Smooth muscle cell (in vitro differentiated cells): Measurements from ENCODE around the gene TGFBR1. TPM values are rescaled to one million over a fixed set of nuclear protein-coding genes. Genes with fewer than 3 reads are reported as not detected.
A peak's percentile ranks its signal among the peaks of the same experiment; 100 is the strongest.

Source experiments
- DNase-seq: peaks from one replicate; lab custom pipeline; 2025; ENCODE audit not compliant: unreplicated experiment; lab: John Stamatoyannopoulos, UW
- H2AFZ ChIP-seq: fragments of 200-600 bp; sonication (generic); 2 replicates; pipeline ENCODE4 v1.6.0; 2016; ENCODE audit warnings: antibody characterized with exemption, low read depth, mild to moderate bottlenecking
- H3F3A ChIP-seq: fragments of 200-600 bp; sonication (generic); 2 replicates; pipeline ENCODE4 v1.6.0; 2017; ENCODE audit warnings: antibody characterized with exemption, low read depth
- H3K27ac ChIP-seq: fragments of 200-600 bp; sonication (generic); 2 replicates; pipeline ENCODE4 v1.5.1; 2016; ENCODE audit warnings: low read depth, mild to moderate bottlenecking
- H3K27me3 ChIP-seq: fragments of 200-600 bp; sonication (generic); 2 replicates; pipeline ENCODE4 v1.6.1; 2016; ENCODE audit warnings: low read depth, mild to moderate bottlenecking
- H3K36me3 ChIP-seq: fragments of 200-600 bp; sonication (generic); 2 replicates; pipeline ENCODE4 v1.5.1; 2016; ENCODE audit warnings: low read depth
- H3K4me1 ChIP-seq: fragments of 200-600 bp; sonication (generic); 2 replicates; pipeline ENCODE4 v1.5.1; 2016; ENCODE audit warnings: low read depth
- H3K4me2 ChIP-seq: fragments of 200-600 bp; sonication (generic); 2 replicates; pipeline ENCODE4 v1.6.0; 2016; ENCODE audit warnings: mild to moderate bottlenecking
- H3K4me3 ChIP-seq: fragments of 200-600 bp; sonication (generic); 2 replicates; pipeline ENCODE4 v1.5.1; 2016; ENCODE audit warnings: mild to moderate bottlenecking
- H3K79me2 ChIP-seq: fragments of 200-600 bp; sonication (generic); 2 replicates; pipeline ENCODE4 v1.6.0; 2016; ENCODE audit warnings: low read depth, mild to moderate bottlenecking
- H3K9ac ChIP-seq: fragments of 200-600 bp; sonication (generic); 2 replicates; pipeline ENCODE4 v1.6.0; 2016; ENCODE audit warnings: low read depth
- H3K9me3 ChIP-seq: fragments of 200-600 bp; sonication (generic); replicated peaks from 2 replicates; pipeline ENCODE4 v1.5.1; 2016; ENCODE audit warnings: low read depth
- H4K20me1 ChIP-seq: fragments of 200-600 bp; sonication (generic); 2 replicates; pipeline ENCODE4 v1.6.0; 2016; ENCODE audit warnings: low read depth
- WGBS: methylation state at CpG from one replicate; pipeline ENCODE4 v1.1.7; 2016; ENCODE audit warnings: low lambda C conversion rate; 5-methylcytosine and 5-hydroxymethylcytosine counted together
- polyA plus RNA-seq: library from polyadenylated mRNA; unstranded; fragments of >200 nt; fragmentation: Nextera tagmentation; extraction: Ambion mirVana; gene quantifications from 2 replicates; pipeline ENCODE4 v1.2.1, GENCODE V29; 2016
- total RNA-seq: library from RNA; depleted of rRNA; stranded (reverse); fragments of >200 nt; gene quantifications from 2 replicates; pipeline ENCODE4 v1.2.3, GENCODE V29; 2014
- TF ChIP-seq, protein P1 (sequence below): fragments of 200-600 bp; sonication (generic); IDR thresholded peaks from 2 replicates; pipeline ENCODE4 v1.5.1; 2017; ENCODE audit warnings: borderline replicate concordance, mild to moderate bottlenecking, antibody characterized with exemption; ENCODE audit not compliant: insufficient read depth, poor library complexity, severe bottlenecking

Gene TGFBR1
- total and polyA plus RNA-seq, 2 experiments from 2014 or later = 87.8 to 240 TPM

DNA sequence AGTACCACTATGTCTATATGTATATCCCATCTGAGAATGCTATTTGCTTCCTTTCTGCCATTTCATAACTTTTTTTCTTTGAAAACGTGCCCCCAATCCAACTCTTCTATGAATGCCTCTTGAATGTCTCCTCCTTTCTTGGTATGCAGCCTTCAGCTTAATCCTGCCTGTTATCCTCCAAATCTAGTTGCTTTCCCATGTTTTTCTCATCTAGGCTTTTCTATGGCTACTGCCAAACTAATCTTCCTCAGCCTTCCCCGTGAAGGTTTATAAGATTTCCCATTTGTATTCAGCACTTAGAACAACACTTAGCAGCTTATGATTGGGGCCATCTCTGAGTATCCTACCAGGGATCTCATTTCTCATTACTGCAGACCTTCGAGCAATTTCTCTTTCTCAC lies 2.5 kb downstream of the TGFBR1 start:
- TF ChIP-seq, protein P1, sequence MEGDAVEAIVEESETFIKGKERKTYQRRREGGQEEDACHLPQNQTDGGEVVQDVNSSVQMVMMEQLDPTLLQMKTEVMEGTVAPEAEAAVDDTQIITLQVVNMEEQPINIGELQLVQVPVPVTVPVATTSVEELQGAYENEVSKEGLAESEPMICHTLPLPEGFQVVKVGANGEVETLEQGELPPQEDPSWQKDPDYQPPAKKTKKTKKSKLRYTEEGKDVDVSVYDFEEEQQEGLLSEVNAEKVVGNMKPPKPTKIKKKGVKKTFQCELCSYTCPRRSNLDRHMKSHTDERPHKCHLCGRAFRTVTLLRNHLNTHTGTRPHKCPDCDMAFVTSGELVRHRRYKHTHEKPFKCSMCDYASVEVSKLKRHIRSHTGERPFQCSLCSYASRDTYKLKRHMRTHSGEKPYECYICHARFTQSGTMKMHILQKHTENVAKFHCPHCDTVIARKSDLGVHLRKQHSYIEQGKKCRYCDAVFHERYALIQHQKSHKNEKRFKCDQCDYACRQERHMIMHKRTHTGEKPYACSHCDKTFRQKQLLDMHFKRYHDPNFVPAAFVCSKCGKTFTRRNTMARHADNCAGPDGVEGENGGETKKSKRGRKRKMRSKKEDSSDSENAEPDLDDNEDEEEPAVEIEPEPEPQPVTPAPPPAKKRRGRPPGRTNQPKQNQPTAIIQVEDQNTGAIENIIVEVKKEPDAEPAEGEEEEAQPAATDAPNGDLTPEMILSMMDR = no peak
- Histone ChIP-seq H3K27ac (peak overlapping the region; percentile 93), H3F3A (peaks cover 26% of the 10 kb centered on the region), H3K4me1 (peaks cover 50% of the 10 kb centered on the region), H4K20me1 (peaks cover 68% of the 10 kb centered on the region), H3K9ac (peak overlapping the region; percentile 96), H3K79me2 (peaks cover 71% of the 10 kb centered on the region), H3K9me3 (no peaks in the 10 kb centered on the region), H3K27me3 (no peaks in the 10 kb centered on the region), H3K4me2 (peak overlapping the region; percentile 96), H2AFZ (no peak overlapping the region), H3K36me3 (no peaks in the 10 kb centered on the region), H3K4me3 (peak overlapping the region; percentile 91)
- no peak for DNase-seq
- 27% methylated on average over 3 of the region's 3 CpGs for WGBS

DNA sequence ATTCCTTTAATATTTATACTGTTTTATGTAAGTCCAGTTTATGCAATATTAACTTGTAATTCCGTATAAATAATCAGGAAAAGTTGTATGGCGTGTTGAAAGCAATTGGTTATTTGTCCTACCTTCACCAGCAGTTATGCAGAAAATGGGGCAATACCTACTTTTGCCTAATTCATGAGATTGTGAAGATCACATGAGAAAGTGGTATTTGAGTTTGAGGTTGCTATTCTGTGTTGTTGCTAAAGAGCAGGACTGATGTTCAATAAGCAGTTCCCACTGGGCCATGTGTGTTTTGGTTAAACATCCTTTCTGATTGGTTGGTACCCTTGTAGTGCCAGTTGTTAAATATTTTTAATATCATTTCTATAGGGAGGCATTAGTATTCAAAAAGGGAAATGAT lies 3.2 kb downstream of the TGFBR1 start:
- no peak overlapping the region for H2AFZ ChIP-seq
- peaks cover 78% of the 10 kb centered on the region for H3K79me2 ChIP-seq
- 91% methylated on average over 2 of the region's 2 CpGs for WGBS
- H3K27me3 ChIP-seq = no peaks in the 10 kb centered on the region
- H3K9me3 ChIP-seq = no peaks in the 10 kb centered on the region
- peak overlapping the region; percentile 93 for H3K27ac ChIP-seq
- peaks cover 75% of the 10 kb centered on the region for H4K20me1 ChIP-seq
- TF ChIP-seq, protein P1 = no peak
- H3F3A ChIP-seq = peaks cover 28% of the 10 kb centered on the region
- H3K4me3 ChIP-seq = peak overlapping the region; percentile 91
- DNase-seq = no peak
- H3K4me2 ChIP-seq = peak overlapping the region; percentile 96
- H3K36me3 ChIP-seq = no peaks in the 10 kb centered on the region
- H3K9ac ChIP-seq = no peak overlapping the region
- peaks cover 51% of the 10 kb centered on the region for H3K4me1 ChIP-seq

DNA sequence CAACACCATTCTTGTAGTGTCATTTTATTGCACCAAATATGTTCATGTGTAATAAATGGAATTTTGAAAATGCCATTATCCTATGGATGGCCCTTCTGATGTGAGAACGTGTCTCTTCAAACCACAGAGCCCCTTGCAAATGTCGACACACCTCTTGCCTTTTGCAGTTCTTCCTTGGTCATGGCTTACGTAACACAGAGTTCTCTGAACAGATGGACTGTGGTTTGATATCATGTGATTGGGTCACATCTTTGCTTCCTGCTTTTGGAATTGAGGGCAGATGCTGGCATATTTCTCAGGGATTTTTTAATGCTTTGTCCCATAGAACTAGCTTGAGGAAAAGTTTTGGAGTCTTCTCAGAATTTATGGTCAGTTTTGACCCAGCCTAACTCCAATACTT lies 4.6 kb downstream of the TGFBR1 start:
- whole genome bisulfite sequencing = 75% methylated on average over 3 of the region's 3 CpGs
- DNase-seq = no peak
- TF ChIP-seq, protein P1 = no peak
- Histone ChIP-seq H3K27me3 (no peaks in the 10 kb centered on the region), H3K36me3 (no peaks in the 10 kb centered on the region), H3K4me1 (peaks cover 58% of the 10 kb centered on the region), H3K9me3 (no peaks in the 10 kb centered on the region), H3F3A (peaks cover 33% of the 10 kb centered on the region), H2AFZ (no peak overlapping the region), H3K4me3 (no peak overlapping the region), H3K9ac (no peak overlapping the region), H3K4me2 (peak overlapping the region; percentile 96), H3K79me2 (peaks cover 92% of the 10 kb centered on the region), H4K20me1 (peaks cover 89% of the 10 kb centered on the region), H3K27ac (peak overlapping the region; percentile 20)

DNA sequence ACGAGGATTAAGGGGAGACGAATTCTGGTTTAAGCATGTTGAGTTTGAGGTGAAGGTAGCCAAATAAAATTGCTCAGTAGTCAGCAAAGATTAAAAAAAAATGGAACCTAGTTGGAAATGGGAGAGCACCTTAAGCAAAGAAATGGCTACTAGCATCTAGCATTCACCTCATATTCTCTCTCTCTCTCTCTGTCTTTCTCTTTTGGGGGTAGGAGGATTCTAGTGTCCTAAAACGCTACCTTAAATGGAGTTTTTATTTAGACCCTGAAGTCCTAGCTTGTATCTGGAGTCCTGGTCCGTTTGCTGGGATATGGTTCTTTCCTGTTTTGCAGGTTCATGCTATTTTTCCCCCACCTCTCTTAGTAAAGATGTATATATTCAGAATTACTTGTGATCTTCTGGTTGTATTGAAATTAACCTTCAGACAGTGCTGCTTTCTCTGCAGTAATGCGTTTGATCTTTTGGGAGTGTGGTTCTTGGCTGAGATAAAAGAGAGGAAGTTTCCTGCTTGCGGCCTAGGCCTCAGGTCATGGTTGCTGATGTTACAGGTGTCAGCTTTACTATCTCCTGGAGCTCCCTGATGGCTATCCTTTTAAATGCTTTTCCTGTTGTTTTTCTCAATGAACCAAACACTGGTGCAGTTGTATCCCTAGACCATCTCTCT lies 8.0 kb downstream of the TGFBR1 start:
- Histone ChIP-seq H3K36me3 (no peaks in the 10 kb centered on the region), H3K4me1 (peaks cover 61% of the 10 kb centered on the region), H3F3A (peaks cover 24% of the 10 kb centered on the region), H3K9ac (no peak overlapping the region), H2AFZ (no peak overlapping the region), H3K9me3 (no peaks in the 10 kb centered on the region), H3K4me2 (peak overlapping the region; percentile 74), H3K4me3 (no peak overlapping the region), H3K79me2 (peaks cover 100% of the 10 kb centered on the region), H3K27me3 (no peaks in the 10 kb centered on the region), H4K20me1 (peaks cover 100% of the 10 kb centered on the region), H3K27ac (peak overlapping the region; percentile 26)
- WGBS = 64% methylated on average over 6 of the region's 6 CpGs
- TF ChIP-seq, protein P1 = no peak
- no peak for DNase-seq
